ENCODE measurements around the gene SGCD.

Gene SGCD

DNA sequence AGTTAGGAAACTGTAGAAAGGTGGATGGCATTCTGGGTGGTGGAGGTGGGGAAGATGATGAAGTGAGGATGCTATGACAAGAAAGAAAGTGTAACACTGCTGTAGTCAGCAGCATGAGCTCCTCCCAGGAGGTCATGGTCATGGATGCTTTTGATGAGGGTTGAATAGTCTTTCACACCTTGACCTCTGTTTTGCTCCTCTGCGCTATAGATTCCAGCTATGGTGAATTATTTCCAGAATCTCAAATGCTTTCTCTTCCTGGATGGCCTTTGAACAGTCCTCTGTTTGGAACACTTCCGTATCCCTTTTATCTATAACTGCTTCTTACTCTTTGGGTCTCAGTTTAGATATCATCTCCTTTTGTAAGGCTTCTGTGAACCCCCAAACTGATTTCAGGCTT, 357.3 kb downstream of the SGCD start:
- H3K27me3 ChIP-seq = no peaks in the 10 kb centered on the region
- TF ChIP-seq, protein P1, sequence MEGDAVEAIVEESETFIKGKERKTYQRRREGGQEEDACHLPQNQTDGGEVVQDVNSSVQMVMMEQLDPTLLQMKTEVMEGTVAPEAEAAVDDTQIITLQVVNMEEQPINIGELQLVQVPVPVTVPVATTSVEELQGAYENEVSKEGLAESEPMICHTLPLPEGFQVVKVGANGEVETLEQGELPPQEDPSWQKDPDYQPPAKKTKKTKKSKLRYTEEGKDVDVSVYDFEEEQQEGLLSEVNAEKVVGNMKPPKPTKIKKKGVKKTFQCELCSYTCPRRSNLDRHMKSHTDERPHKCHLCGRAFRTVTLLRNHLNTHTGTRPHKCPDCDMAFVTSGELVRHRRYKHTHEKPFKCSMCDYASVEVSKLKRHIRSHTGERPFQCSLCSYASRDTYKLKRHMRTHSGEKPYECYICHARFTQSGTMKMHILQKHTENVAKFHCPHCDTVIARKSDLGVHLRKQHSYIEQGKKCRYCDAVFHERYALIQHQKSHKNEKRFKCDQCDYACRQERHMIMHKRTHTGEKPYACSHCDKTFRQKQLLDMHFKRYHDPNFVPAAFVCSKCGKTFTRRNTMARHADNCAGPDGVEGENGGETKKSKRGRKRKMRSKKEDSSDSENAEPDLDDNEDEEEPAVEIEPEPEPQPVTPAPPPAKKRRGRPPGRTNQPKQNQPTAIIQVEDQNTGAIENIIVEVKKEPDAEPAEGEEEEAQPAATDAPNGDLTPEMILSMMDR (IDR thresholded peaks at IDR 0.05; ENCODE audit: low read depth, low read length) = no peak
- no peaks in the 10 kb centered on the region for H3K36me3 ChIP-seq
- DNase-seq = no peak
- H3K4me3 ChIP-seq (ENCODE audit: low read depth, low read length) = no peak overlapping the region
- no peaks in the 10 kb centered on the region for H3K4me1 ChIP-seq
- H3K9me3 ChIP-seq = no peaks in the 10 kb centered on the region

DNA sequence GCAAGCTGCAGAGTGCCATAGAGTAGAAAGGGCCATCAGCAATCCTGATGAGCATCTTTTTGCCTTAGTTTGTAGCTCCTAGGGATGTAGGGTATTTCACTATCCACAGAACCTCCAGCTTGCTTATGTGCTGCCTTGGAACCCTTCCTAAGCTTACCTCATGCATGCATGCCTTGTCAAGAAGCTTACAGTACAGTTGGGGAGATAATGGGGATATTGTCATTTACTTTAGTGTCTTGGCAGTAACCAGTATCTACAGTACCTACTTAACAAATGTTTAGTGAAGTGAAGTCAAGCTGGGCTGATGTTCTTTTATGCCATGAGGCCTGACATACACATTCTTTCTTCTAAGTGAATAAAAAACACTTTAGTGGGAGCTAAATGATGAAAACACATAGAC, 358.5 kb downstream of the SGCD start:
- Histone ChIP-seq H3K4me3 (ENCODE audit: low read depth, low read length) (no peak overlapping the region), H3K4me1 (no peaks in the 10 kb centered on the region), H3K36me3 (no peaks in the 10 kb centered on the region), H3K9me3 (no peaks in the 10 kb centered on the region), H3K27me3 (no peaks in the 10 kb centered on the region)
- no peak for DNase-seq
- TF ChIP-seq, protein P1 (IDR thresholded peaks at IDR 0.05; ENCODE audit: low read depth, low read length) = no peak

DNA sequence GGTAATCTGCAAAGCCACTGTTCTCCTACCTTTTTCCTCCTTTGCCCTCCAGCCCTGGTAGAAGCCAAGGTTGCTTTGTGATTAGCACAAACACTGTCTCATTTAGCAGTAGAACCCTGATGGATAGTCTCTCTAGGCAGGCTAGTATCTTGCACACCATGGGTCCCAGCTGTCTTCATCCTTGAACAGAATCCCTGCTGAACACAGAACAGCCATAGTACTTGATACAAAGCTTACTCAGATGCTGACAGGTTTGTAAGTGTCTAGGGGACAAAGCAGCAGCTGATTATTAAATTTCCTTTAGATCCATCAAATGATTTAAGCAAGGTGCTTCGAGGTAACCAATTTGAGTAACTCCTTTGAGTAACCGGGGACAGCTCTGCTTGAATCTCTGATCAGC, 359.4 kb downstream of the SGCD start:
- DNase-seq = no peak
- TF ChIP-seq, protein P1 (IDR thresholded peaks at IDR 0.05; ENCODE audit: low read depth, low read length) = no peak
- Histone ChIP-seq H3K4me3 (ENCODE audit: low read depth, low read length) (no peak overlapping the region), H3K36me3 (no peaks in the 10 kb centered on the region), H3K9me3 (no peaks in the 10 kb centered on the region), H3K27me3 (no peaks in the 10 kb centered on the region), H3K4me1 (no peaks in the 10 kb centered on the region)

DNA sequence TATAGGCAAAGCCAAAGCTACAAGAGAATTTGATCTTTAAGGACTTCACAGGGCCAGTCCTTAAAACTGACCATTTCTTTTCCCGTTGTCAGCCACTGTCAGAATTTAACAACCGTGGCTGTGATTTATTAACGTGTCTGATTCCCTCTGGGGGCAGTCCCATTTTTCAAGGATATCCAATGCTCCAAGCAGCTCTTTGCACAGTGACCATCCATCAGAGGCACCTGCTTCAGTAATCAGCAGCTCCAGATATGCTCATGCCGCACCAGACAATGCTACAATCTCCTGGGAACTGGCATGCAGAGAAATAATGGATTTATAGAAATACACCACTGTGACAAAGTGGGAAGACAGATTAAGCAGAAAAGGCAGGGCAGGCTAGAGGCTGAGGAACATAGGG, 359.8 kb downstream of the SGCD start:
- no peak for DNase-seq
- no peaks in the 10 kb centered on the region for H3K4me1 ChIP-seq
- TF ChIP-seq, protein P1 (IDR thresholded peaks at IDR 0.05; ENCODE audit: low read depth, low read length) = no peak
- no peaks in the 10 kb centered on the region for H3K36me3 ChIP-seq
- no peaks in the 10 kb centered on the region for H3K27me3 ChIP-seq
- H3K9me3 ChIP-seq = no peaks in the 10 kb centered on the region
- no peak overlapping the region for H3K4me3 ChIP-seq (ENCODE audit: low read depth, low read length)

DNA sequence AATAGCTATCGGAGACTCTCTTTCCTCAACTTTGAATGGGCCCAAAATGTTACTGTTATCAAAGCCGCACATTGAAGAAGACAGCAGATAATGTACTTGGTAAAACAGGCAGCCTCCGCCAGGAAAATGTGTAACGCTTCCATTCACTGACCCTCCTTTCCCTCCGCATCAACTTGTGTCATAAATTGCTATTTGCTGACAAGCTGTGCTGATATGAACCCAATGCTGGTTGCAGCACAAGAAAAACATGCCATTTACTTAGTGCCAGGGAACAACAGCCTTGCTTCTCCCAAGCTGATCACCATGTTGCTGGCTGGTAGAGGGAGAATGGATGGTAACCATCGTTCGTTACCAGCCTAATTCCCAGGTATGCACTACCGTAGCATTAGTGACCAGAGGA, 360.6 kb downstream of the SGCD start:
- no peak for DNase-seq
- no peak overlapping the region for H3K4me3 ChIP-seq (ENCODE audit: low read depth, low read length)
- H3K27me3 ChIP-seq = no peaks in the 10 kb centered on the region
- no peaks in the 10 kb centered on the region for H3K9me3 ChIP-seq
- no peaks in the 10 kb centered on the region for H3K36me3 ChIP-seq
- TF ChIP-seq, protein P1 (IDR thresholded peaks at IDR 0.05; ENCODE audit: low read depth, low read length) = no peak
- H3K4me1 ChIP-seq = no peaks in the 10 kb centered on the region

DNA sequence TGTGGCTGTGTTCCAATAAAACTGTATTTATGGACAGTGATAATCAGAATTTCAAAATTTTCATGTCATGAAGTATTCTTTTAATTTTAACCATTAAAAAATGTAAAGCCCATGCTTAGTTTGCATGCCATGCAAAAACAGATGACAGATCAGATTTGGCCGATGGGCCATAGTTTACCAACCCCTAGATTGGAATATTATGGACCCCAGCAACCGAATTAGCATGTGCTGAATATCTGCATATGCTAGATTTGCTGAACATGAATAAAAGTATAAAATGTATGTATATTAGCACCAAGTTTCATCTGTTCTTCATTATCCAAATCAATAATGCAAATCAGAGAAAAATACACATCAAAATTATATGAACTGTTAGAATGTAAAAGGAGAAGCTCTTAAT, 364.6 kb downstream of the SGCD start:
- no peaks in the 10 kb centered on the region for H3K36me3 ChIP-seq
- no peaks in the 10 kb centered on the region for H3K27me3 ChIP-seq
- no peaks in the 10 kb centered on the region for H3K4me1 ChIP-seq
- TF ChIP-seq, protein P1 (IDR thresholded peaks at IDR 0.05; ENCODE audit: low read depth, low read length) = no peak
- no peak overlapping the region for H3K4me3 ChIP-seq (ENCODE audit: low read depth, low read length)
- no peak for DNase-seq
- H3K9me3 ChIP-seq = no peaks in the 10 kb centered on the region

Measured in BE2C (cell line).